ENCODE measurements around the gene LRP8. TPM values are rescaled to one million over a fixed set of nuclear protein-coding genes. Genes with fewer than 3 reads are reported as not detected.

The LRP8 gene
- total and polyA plus RNA-seq, 2 of the 13 experiments (the other 11 are each of a cell fraction or from before 2014, with no cell fraction given), result 17.3 to 17.4 TPM

- no peak for TF ChIP-seq REST (IDR thresholded peaks at IDR 0.05; ENCODE audit: borderline replicate concordance in 1 of 2, low read depth in 1 of 2, low read length in 2 of 2)
- no peak for TF ChIP-seq ELF3 (CRISPR knock-in tag; IDR thresholded peaks at IDR 0.05)
- TF ChIP-seq ZNF800 (CRISPR knock-in tag; IDR thresholded peaks at IDR 0.05), result no peak
- no peak for TF ChIP-seq HES4 (CRISPR knock-in tag; IDR thresholded peaks at IDR 0.05; ENCODE audit: borderline replicate concordance)
Measured at GRCh38 chr1:53275566-53275965, 52.3 kb downstream of the LRP8 start (continued).

- Histone ChIP-seq H2AFZ (ENCODE audit: low read length) (no peak overlapping the region), H3K27me3 (ENCODE audit: control insufficient read depth in 1 of 2, insufficient read depth in 2 of 2, low read length in 2 of 2) (no peaks in the 10 kb centered on the region), H3K9ac (ENCODE audit: insufficient read depth, low read depth, low read length) (no peak overlapping the region), H3K4me2 (ENCODE audit: low read depth, low read length) (no peak overlapping the region), H3K4me1 (ENCODE audit: insufficient read depth, low read length) (no peaks in the 10 kb centered on the region), H3K79me2 (ENCODE audit: insufficient read depth, low read length) (no peaks in the 10 kb centered on the region), H4K20me1 (ENCODE audit: insufficient read depth, low read length) (no peaks in the 10 kb centered on the region), H3K4me3 (replicated peaks in 1 of 3; ENCODE audit: insufficient read depth in 1 of 3, low read depth in 2 of 3, low read length in 3 of 3) (no peak overlapping the region), H3K27ac (ENCODE audit: extremely low read length, insufficient read depth, low read length) (no peak overlapping the region), H3K36me3 (replicated peaks in 1 of 2; ENCODE audit: control insufficient read depth in 1 of 2, insufficient read depth in 2 of 2, low read length in 2 of 2) (peaks cover 6 to 20% of the 10 kb centered on the region in 2 experiments), H3K9me3 (ENCODE audit: low read length) (no peaks in the 10 kb centered on the region)
- in situ Hi-C loops (cut with HindIII; ENCODE audit: extremely low pct_ligation_motif_present, low pct_unique_long_range_greater_than_20kb) (loop anchor here (5.0 kb wide), 1 partner anchor 118 kb away; no protein-coding TSS in a partner anchor), intact Hi-C loops (cut with micrococcal nuclease; ENCODE audit: unreplicated experiment) (no loop called here)
- ChIA-PET CTCF (ENCODE audit: low intra/inter-chr PET ratio, low total read pairs) (no interaction called here), POLR2A (no interaction called here)
- no peak for DNase-seq (ENCODE audit: low spot score)
- ATAC-seq, result no peak
- FAIRE-seq, result no peak
- no TSS peak for BruUV-seq (replicated peaks)
- WGBS (ENCODE audit: low lambda C conversion rate), result 99% methylated on average over 11 of the region's 13 CpGs
- TF ChIP-seq MAFF (IDR thresholded peaks at IDR 0.05; ENCODE audit: low read depth, low read length), result no peak
- TF ChIP-seq ZNF850 (CRISPR knock-in tag; conservative IDR thresholded peaks at IDR 0.05), result no peak
- no peak for TF ChIP-seq PRDM4 (CRISPR knock-in tag; IDR thresholded peaks at IDR 0.05; ENCODE audit: borderline replicate concordance)
- TF ChIP-seq NFYB (CRISPR knock-in tag; IDR thresholded peaks at IDR 0.05), result no peak
- no peak for TF ChIP-seq GLI4 (CRISPR knock-in tag; IDR thresholded peaks at IDR 0.05; ENCODE audit: borderline replicate concordance)
Measured at GRCh38 chr1:53274541-53275185, 53.2 kb downstream of the LRP8 start.
